ENCODE measurements around the gene VWA8.
"Not testable (repeated sequence)": the region's sequence is repeated elsewhere in the genome, so short reads cannot be mapped to it uniquely, and the experiment has no call there.

The VWA8 gene

DNA sequence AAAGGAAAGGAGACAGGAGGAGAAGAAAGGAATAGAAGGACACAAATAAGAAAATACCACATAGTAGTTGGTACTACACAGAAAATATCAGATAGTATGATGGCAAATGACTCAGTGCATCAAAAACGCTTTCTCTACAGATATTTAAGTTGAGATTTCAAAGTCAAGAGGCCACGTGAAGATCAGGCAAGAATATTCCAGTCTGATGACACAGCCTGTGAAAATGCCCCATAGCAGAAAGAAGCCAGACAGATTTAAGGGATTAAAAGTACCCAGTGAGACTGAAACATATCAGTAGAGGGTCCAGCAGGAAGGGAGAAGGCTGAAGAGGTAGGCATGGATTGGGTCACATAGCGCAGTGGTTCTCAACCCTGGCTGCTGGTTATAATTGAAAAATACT is 113.7 kb downstream of the VWA8 start:
- no peak for DNase-seq

DNA sequence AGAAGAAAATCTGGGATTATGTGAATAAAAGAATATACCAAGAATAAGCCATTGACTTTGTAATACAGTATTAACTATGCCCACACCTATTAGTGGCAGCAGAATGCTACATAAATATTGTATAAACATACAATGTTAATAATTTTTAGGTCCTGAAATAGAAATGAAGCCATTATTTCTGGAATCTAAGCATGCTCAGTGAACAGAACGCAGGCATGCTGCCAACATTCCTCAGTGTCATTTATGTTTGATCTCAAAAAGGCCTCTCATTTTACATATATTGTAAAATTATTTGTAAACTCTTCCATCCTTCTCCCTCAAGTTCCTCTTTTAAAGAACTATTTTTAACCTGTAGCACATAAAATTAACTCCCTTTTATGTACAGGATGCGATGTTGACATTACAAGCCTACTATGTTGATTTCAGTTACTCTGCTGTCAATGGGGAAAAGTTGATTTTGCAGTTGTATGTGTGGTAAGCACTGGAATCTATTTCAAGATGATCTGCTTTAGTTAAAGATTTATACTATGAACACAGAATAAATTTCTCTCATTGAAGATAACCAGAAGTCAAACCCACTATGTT is 118.8 kb downstream of the VWA8 start:
- DNase-seq: no peak

DNA sequence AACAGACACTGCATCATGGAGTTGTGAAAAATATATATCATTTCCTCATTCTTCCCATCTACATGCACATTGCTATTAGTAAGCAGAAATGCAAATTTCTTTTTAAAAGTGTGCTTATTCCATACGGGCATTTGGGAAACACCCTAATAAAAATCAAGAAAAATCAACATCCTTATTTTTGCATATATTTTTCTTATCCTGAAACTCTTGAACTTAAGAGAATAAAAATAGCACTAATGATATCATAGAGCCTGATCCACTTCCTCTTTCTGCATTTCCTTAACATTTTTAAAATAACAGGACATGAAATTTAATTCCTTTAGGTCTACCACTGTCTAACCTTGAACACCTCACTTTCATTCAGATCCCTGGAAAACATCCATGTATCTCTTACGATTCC is 123.3 kb downstream of the VWA8 start:
- DNase-seq: no peak

DNA sequence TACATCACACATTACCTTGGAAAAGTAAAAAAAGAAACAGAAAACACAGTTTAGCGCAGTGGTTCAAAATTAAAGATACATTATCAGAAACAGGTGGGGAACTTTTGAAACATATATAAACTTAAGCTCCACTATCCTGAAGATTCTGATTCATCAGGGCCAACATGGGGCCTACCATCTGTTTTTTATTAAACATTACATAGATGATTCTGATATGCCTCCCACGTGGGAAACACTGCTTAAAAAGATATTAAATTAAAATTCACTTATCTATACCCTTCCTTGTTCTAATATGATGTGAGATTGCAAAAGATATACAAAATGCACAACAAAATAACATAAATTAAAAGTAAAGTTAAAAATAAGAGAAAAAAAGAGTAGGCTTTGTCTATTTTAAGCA is 125.0 kb downstream of the VWA8 start:
- no peak for DNase-seq

DNA sequence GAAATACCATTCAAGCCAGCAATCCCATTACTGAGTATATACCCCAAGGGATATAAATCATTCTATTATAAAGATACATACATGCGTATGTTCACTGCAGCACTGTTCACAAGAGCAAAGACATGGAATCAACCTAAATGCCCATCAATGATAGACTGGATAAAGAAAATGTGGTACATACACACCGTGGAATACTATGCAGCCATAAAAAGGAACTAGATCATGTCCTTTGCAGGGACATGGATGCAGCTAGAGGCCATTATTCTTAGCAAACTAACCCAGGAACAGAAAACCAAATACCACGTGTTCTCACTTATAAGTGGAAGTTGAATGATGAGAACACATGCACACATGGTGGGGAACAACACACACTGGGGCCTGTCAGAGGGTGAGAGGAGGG is 126.2 kb downstream of the VWA8 start:
- DNase-seq: not testable (repeated sequence)

DNA sequence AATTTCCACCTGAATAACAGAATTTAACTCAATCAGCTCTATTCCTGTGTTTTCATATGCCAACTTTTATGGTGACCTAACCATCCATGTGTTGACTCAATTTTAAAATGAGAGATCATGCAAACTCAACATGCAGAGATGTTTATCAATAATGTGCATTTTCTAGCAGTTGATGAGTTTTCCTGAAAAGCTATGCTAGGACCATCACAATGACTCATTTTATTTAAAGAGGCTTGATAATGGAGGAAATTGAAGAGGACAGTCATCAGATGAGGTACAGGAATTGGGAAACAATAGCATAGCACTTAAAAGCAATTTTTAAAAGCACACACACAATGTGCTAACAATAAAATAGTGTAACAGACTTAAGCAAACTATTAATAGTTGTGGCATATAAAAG is 127.1 kb downstream of the VWA8 start:
- DNase-seq: no peak

DNA sequence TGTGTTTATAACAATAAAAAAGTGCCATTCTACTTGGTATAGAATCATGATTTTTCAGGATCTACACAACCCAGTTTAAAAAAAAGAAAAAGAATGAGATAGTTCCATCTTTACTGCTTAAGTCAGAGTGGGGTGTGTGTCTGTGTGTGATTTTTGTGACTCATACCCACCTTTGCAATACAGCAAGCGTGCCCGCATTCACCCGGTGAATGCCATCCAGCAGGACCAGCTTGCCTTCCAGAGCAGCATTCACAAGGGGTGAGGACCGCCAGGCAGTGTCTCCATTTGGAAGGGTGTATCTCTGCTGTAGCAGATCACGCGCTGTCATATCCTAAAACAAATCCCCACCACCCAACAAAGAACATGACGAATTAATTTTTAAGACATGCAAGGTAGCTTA is 127.7 kb downstream of the VWA8 start:
- no peak for DNase-seq

DNA sequence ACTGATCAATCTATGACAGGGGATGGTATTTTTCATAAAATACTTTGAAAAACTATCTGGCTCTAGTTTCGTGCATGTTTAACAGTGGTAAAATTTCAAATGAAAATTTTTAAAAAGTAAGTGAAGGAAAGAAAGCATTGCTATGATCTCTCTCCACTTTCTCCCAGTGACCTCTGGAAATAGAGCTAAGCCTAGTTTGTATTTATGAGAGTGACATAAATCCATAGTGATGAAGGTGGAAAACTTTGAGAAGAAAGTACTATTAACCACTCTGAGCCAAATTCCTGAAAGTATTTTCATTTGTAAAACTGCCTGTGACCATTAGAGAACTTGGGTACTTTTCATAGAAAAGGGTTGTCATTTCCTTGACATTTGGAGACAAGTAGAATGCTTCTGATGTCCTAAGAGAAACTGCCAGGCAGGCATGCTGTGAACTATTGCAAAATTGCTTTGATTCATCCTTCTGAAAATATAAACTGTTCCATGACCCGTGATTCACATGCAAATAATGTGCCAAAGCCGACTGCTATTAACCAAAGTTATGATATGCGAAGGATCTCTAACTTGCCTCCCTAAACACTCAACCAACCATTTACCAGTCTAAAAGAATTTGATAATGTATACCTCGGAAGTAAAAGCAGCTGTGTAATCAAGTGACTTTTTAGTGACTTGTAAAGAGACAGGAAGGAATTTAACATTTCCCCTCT is 133.2 kb downstream of the VWA8 start:
- no peak for DNase-seq

DNA sequence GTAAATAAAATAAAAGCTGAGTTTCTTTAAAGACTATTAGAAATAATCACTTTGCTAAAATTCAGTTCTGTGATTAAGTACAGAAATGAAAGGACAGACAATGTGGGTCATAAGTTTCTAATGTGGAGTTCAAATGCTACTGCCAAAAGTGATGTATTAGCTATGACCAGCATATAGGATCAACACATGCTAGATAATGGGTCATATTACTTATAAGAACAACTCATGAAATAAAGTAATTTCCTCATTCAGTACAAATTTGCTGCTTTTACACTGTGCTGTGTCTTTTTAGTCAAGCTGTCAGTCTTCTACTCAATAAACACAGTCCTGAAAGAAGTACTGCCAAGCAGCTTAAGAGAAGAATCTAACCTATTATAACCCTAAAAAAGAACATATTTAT is 135.2 kb downstream of the VWA8 start:
- DNase-seq: no peak

DNA sequence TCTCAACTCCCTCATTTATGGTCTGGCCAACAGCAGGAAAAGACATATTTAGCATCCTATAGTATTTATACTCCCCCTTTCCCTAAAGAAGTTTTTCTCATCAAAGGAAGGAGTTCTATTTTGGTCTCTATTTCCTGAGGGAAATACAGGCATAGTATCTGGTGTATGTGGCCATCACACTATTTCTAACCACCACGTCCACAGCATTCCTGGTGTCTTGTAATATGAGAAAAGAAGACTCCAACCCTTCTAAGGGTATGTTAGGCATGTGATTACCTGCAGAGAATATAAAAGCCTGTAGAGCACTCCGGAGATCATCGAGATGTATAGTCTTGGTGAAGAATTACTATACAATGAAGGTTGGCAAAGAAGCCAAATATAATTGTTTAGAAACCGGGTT is 137.4 kb downstream of the VWA8 start:
- DNase-seq: no peak

DNA sequence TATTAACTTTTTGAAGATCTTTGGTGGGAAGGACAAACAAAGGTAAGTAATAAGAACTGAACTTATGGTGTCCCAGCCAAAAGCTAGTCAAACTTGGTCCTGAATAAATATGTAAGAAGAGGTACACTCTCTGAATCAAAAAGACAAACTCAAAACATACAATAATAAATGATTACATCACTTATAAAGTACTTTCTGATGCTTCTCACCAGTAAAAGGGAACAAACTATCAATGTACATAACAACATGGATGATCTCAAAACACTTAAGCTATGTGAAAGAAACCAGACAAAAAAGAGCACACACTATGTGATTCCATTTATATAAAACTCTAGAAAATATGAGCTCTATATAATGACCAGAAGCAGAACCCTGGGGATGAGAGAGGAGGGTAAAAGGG is 138.3 kb downstream of the VWA8 start:
- no peak for DNase-seq

DNA sequence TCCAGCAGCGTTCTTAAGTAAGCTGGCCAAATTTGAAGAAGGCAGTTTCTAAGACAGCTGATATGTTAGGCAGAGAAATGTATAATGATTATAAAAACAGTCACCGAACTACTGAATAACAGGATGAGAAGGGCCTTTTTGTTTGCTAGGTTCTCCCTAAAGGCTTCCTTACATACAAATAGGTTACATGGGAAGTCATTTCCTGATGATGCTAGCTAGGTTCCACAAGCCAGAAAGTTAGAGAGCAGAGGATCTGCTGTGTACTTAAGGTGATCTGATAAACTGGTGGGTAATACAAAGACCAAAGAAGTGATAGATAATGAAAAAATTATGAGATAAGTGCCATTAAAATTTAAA is 139.7 kb downstream of the VWA8 start:
- no peak for DNase-seq

DNA sequence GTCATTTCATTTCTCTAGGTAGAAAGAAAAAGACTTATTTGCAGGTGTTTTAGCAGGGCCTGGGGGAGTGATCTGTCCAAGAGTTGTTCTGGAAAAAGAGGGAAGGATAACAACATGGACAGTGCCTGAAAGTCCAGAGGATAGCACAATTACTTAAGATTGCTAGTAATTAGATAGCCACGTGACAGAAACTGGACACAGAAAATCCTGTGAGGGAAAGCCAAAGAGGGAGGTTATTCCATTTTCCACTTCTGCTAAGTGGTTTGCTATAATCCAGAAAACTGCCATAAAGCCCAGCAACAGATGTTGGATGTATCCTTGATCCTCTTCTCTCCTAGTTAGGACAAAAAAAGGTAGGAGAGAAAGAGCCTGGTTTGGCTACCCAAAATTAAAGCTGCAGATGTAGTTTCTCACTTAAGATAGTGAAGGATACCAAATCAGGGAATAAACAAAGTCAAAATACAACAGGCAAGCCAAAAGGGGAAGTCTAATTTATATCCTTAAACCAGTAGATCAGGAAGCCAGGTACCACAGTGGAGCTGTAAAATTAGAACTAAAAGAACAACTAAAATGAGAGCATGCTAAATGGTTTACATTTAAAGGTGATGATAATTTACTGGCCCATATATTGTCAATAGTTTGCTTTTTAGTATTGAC is 140.2 kb downstream of the VWA8 start:
- DNase-seq: no peak

DNA sequence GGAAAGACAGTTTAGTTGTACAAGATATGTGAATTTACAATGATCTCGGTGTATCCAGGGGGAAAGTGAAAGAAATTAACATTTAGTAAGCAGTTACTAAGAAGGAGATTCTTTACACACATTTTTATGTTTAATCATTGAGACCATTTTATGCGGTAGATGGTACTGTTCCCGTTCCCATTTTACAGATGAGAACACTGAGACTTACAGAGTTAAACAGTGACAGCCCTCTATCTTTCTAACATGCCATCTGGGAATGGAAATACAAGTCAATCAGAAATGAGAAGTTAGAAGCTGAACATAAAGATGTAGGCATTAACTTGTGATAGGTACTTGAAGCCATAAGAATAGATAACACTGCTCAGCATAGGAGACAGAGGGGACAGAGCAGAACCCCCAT is 144.9 kb downstream of the VWA8 start:
- no peak for DNase-seq

DNA sequence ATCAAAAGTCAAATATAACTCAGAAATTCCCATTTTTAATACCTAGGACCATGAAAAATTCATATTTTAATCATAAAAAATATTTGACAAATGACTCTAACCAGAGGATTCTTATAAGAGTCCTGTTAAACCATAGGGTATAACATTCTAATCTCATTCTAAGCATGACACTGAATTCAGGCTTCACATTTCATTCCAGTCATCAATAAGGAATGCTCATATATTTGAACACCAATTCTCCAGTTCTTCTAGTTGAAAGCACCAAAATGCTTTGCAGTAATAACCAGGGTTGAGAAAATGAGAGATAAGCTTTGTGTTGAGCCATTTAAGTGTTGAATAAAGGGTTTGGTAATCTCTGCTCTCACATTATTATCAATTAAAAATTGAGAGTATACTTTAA is 147.5 kb downstream of the VWA8 start:
- DNase-seq: no peak

DNA sequence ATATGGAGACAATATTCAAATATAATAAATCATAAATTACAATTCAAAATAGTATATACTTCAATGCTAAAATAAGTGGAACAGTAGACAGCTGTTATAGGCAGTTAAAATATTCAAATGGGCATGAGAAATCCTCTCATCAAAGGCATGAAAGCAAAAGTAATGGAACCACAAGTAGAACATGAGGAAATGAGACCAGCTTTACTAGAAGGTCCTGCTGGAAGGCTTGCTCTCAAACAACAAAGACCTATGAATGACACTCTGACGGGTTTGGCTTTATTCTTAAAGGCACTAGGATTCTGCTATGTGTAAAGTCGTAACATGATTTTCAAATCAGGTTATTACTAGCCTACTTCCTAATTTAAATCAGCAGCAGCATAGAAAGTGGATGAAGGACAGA is 148.1 kb downstream of the VWA8 start:
- no peak for DNase-seq

DNA sequence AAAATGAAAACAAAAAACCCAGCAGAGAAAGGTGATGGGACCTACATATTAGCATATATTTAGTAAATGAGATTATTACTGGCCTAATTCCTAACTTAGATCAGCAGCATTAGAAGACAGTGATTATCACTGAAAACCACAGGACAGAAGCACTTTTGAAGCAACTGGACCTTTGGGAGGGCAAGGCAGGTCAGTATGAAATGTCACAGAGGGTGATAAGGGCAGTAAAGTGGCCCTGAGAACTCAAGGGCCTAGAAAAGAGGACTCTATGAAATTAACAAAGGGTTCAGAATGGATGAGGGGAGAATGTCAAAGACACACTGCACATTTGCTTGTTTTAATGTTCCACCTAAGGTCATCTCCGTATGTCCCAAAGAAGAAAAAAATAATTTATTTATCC is 148.7 kb downstream of the VWA8 start:
- DNase-seq: no peak

DNA sequence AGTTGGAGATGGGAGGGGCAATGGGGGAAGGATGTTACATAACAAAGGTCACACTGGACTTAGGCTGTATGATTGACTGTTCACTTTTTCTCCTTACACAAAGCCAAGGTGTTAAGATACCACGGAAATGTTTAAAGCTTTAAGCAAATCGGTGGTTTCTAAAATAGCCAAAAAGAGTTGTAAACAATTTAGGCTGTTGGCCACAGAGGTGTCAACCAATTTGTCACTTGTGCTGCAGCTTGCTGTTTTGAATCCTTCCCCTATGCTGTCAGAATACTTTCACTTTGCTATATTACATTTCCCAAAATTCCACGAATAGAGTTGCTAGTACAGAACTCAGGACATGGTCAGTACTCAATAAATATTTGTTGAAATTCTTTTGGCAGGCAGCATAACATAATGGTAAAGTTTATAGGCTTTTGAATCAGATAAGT is 149.3 kb downstream of the VWA8 start:
- peak; percentile 44 for DNase-seq

DNA sequence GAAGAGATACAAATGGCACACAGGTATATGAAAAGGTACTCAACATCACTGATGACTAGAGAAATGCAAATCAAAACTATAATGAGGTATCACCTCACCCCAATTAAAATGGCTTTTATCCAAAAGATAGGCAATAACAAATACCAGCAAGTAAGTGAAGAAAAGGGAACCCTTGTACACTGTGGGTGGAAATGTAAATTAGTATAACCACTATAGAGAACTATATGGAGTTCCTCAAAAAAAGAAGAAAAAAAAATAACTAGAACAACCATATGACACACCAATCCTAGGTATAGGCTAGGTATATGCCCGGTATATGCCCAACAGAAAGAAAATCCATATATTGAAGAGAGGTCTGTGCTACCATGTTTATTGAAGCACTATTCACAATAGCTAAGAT is 150.9 kb downstream of the VWA8 start:
- DNase-seq: no peak

DNA sequence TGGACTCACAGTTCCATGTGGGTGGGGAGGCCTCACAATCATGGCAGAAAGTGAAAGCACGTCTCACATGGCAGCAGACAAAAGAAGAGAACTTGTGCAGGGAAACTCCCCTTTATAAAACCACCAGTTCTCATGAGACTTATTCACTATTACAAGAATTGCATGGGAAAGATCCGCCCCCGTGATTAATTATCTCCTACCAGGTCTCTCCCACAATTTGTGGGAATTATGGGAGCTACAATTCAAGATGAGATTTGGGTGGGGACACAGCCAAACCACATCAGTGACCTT is 157.5 kb downstream of the VWA8 start:
- not testable (repeated sequence) for DNase-seq

DNA sequence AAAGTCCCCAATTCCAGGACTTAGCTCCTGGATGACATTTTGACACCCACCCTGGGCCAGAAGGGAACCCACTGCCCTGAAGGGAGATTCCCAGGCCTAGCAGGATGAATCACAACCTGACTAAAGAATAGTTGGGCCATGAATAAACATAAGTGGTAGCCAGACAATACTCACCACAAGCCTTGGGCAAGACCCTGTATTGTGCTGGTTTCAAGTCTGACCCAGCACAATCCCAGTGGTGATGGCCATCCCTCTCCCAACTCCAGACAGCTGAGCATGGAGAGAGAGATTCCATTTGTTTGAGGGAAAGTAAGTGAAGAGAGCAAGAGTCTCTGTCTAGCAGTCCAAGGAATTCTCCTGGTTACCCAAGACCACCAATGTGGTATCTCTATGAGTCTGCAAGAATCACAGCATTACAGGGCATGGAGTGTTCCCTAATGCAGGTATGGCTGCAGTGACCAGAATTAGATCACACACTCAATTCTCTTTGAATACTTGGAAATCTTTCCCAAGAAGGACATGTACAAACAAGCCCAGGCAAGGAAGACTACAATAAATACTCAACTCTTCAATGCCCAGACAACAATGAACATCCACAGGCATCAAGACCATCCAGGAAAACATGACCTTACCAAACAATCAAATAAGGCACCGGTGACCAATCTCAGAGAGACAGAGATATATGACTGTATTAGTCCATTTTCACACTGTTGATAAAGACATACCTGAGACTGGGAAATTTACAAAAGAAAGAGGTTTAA is 158.0 kb downstream of the VWA8 start:
- DNase-seq: no peak

DNA sequence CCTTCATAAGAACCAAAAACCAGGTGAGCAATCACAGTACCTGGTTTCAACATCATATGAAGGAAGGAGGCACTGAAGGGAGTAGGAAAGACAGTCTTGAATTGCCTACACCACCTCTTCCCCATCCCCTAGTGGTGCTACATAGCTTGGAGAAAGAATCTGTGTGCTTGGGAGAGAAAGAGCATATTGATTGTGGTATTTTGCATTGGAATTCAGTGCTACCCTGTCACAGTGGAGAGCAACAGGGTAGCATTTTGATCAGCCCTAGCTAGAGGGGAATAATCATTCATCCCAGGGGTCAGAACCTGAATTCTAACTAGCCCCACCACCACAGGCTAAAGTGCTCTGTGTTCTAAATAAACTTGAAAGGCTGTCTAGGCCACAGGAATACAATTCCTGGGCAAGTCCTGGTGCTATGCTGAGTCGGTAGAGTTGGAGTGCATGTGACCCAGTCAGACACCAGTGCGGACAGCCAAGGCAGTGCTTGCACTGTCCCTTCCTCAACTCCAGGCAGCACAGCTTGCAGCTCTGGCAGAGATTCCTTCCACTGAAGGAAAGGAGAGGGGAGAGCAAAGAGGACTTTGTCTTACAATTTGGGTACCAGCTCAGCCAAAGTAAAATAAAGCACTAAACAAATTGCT is 158.7 kb downstream of the VWA8 start:
- DNase-seq: no peak

DNA sequence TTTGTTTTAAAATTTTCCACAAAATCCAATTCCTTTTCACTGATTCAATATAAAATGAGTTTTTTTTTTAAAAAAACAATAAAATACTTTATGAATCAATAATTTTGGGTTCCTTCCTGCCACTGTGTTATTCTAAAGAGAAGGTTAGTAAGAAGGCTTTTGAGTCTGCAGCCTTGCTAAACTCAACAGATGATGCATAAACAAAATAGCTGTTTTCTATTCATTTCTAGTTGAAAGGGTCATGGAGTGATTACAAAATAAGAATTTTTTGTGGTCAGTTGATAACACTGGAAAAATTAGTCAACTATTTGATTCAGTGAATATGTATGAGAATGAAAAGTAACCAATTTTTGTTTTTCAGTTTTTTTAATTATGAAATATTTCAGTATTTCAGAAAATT is 169.9 kb downstream of the VWA8 start:
- DNase-seq: no peak

DNA sequence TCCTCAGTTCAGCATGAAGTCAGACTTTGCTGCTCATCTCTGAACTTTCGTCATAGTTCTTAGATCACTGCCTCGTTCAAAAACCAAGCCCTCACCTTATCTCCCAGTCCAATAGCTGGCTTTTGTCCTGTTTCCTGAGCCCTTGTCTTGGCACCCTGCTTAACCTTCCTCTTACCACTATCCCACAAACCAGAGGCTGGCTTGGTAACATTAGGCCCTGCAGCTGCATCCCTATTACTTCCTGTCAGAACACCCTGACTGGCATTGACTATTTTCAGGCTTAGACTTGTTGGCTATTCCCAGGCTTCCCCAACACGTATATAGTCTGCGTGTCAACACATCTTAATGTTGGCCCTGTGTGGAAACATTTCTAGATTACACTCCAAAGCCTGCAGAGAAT is 172.4 kb downstream of the VWA8 start:
- DNase-seq: no peak

Data from CD4-positive, alpha-beta T cell treated with Interleukin-4 for 4 hours (primary cell).